A549 treated with CORT108297 at 1 μM for 4 hours (cell line): ENCODE results near the gene ERBB4. TPM values are rescaled to one million over a fixed set of nuclear protein-coding genes. Genes with fewer than 3 reads are reported as not detected.

ENCODE experiments used
- total RNA-seq: library from RNA; stranded (reverse); fragments of 200-300 nt; extraction: Qiagen RNA extraction; gene quantifications from 5 replicates; pipeline ENCODE4 v1.2.3, GENCODE V29; 2022

The ERBB4 gene
- not detected in 5 replicates for total RNA-seq

DNA sequence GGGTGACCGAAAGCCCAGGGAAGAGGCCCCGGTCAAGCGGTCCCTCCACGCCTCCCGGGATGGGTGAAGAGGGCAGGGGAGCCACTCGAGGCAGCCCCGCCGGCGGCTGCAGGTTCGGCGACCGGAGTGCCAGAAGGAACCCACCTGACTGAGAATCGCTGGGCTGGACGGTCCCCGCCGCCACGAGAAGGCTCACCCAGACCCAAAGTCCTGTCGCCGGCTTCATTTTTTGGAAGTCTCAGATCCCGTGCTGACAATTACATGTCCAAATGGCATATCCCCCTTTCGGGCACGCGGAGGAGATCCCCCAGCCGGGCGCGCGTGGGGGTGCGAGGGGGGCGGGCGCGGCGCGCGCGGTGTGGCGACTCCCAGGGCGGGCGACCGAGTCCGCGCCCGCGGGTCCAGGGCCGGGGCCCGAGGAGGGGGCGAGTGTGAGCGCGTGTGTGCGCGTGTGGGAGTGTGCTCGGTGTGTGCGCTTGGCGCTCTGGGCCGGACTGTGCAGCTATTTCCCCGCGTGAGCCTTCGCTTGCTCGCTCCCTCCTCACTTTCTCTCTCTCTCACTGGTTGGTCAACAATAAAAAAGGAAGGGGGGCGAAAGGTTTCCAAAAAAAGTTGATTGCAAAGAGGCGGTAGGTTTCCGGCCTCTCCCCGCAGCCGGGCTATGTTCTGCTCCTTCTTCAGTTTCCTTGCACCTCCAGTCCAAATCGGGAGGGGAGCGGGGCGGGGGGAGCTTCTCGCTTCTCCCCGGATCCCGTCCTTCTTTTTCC, at the start of gene ERBB4:
TSS of gene ERBB4 (minus strand) at position 498 of the 767 bp plus-strand sequence. CDS start at position 226, 272 bp downstream.

